Measurements from ENCODE around the gene BPIFB2. TPM values are rescaled to one million over a fixed set of nuclear protein-coding genes. Genes with fewer than 3 reads are reported as not detected.
"Not testable (repeated sequence)": the region's sequence is repeated elsewhere in the genome, so short reads cannot be mapped to it uniquely, and the experiment has no call there.

The BPIFB2 gene
- total RNA-seq, 2 experiments from 2014 or later = not detected

DNA sequence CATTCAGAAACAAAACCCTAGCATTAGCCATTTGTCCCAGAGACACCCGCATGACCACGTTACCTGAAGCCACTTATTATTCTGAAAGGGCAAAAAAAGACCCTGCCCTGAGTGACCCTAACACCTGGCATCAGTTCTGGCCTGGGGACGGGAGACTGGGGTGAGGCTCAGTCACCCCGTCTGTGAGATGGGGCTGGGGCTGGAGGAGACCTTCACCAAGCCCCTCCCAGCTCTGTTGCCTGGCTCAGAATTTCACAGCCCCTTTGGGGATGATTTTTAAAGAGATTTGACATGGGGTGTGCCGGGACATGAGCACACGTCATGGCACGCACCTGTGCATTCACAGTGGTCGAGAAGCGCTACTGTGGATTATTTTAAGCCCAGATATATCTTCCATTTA lies 22.6 kb downstream of the BPIFB2 start:
- Mint-ChIP-seq H3K4me3 (no peak overlapping the region), H3K4me1 (ENCODE audit: low read depth) (no peaks in the 10 kb centered on the region), H3K27me3 (no peaks in the 10 kb centered on the region), H3K9me3 (peaks cover 4% of the 10 kb centered on the region), H3K27ac (no peak overlapping the region), H3K36me3 (no peaks in the 10 kb centered on the region)
- POLR2A ChIA-PET = no interaction called here
- DNase-seq = no peak
- intact Hi-C loops (cut with micrococcal nuclease) = no loop called here
- CTCF ChIA-PET = no interaction called here

DNA sequence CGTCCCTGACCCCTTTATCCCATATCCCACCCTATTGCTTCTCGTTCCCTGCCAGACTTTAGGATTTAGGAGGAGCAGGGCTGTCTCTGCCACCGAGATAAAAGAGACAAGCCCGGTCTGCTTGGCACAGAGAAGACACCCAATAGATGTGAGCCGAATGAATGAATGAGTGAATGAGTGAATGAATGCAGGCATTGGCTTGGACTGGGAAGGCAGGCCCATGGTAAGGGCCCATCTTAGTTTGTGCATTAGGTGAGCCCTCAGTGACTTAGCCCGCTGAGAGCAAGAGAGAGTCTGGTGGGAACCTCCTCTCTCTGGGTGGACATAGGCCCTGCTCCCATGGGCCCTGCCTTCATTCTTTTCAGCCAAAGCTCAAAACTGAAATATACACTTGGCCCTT lies 23.1 kb downstream of the BPIFB2 start:
- intact Hi-C loops (cut with micrococcal nuclease) = no loop called here
- ChIA-PET POLR2A (no interaction called here), CTCF (no interaction called here)
- H3K9me3 Mint-ChIP-seq = peaks cover 4% of the 10 kb centered on the region
- no peak overlapping the region for H3K4me3 Mint-ChIP-seq
- no peaks in the 10 kb centered on the region for H3K36me3 Mint-ChIP-seq
- no peak for DNase-seq
- no peaks in the 10 kb centered on the region for H3K4me1 Mint-ChIP-seq (ENCODE audit: low read depth)
- no peak overlapping the region for H3K27ac Mint-ChIP-seq
- H3K27me3 Mint-ChIP-seq = no peaks in the 10 kb centered on the region

DNA sequence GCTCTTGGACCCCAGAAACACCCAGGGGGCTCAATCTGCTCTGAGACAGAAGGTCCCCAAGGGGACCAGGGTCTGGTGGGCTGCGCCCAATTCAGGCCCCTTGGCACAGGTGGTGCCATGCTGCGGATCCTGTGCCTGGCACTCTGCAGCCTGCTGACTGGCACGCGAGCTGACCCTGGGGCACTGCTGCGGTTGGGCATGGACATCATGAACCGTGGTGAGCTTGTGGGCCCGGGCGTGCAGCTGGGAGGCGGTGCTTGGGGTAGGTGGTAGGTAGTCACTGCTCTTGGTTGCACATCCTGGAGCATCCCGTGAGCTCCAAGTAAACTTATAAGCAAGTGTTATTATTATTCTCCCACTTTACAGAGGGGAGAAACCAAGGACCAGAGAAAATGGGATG lies 24.0 kb downstream of the BPIFB2 start, which contains the start of gene BPIFB6:
BPIFB6 (plus strand) TSS at position 118 of the 400 bp plus-strand sequence; CDS start at position 118, 0 bp downstream.
- Mint-ChIP-seq H3K4me1 (ENCODE audit: low read depth) (no peaks in the 10 kb centered on the region), H3K27me3 (no peaks in the 10 kb centered on the region), H3K27ac (no peak within 1 kb of the TSS), H3K36me3 (no peaks in the 10 kb centered on the region), H3K9me3 (peaks cover 4% of the 10 kb centered on the region), H3K4me3 (no peak within 1 kb of the TSS)
- POLR2A ChIA-PET = no interaction called here
- DNase-seq = no peak
- intact Hi-C loops (cut with micrococcal nuclease) = no loop called here
- CTCF ChIA-PET = interaction anchor here (0.8 kb wide), 1 partner anchor 65 kb away, joined by 3 read pairs; no protein-coding TSS in a partner anchor

DNA sequence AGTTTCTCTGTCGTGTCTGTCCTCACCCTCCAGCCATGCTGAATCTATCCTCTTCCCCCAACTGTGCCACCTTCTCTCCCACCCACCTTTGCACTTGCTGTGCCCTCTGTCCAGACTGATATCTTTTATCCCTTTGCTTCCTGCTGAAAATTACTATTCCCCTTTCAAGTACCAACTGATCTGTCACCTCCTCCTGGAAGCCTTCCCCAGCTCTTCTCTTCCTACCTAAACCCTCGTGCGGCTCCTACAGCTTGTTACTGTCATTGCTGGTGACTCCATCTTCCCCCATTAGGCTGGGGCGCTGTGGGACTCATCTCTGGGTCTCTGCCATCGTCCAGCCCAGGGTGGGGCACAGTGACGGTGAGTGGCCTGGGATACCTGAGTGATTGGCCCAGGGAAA lies 25.1 kb downstream of the BPIFB2 start:
- intact Hi-C loops (cut with micrococcal nuclease) = no loop called here
- no peaks in the 10 kb centered on the region for H3K36me3 Mint-ChIP-seq
- ChIA-PET POLR2A (no interaction called here), CTCF (interaction anchor here (0.8 kb wide), 1 partner anchor 64 kb away, joined by 3 read pairs; no protein-coding TSS in a partner anchor)
- no peak for DNase-seq
- H3K4me3 Mint-ChIP-seq = no peak overlapping the region
- no peak overlapping the region for H3K27ac Mint-ChIP-seq
- H3K27me3 Mint-ChIP-seq = no peaks in the 10 kb centered on the region
- peaks cover 4% of the 10 kb centered on the region for H3K9me3 Mint-ChIP-seq
- no peaks in the 10 kb centered on the region for H3K4me1 Mint-ChIP-seq (ENCODE audit: low read depth)

DNA sequence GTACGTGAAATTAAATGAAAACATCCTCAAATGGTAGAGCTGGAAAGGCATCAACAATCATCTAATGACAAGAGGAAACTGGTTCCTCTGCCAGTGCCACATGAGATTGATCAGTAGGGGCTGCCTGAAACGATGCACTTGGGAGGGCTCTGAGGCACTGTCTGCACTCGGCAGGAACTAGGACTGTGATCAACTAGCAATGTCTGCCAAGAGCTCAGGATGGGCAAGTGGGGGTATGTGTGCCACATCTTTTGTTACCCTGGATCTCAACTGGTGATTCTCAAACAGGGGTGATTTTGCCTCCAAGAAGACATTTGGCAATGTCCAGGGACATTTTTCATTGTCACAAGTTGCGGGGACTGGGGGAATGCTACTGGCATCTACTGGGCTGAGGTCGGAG lies 25.9 kb downstream of the BPIFB2 start:
- no peak overlapping the region for H3K4me3 Mint-ChIP-seq
- intact Hi-C loops (cut with micrococcal nuclease) = no loop called here
- CTCF ChIA-PET = no interaction called here

DNA sequence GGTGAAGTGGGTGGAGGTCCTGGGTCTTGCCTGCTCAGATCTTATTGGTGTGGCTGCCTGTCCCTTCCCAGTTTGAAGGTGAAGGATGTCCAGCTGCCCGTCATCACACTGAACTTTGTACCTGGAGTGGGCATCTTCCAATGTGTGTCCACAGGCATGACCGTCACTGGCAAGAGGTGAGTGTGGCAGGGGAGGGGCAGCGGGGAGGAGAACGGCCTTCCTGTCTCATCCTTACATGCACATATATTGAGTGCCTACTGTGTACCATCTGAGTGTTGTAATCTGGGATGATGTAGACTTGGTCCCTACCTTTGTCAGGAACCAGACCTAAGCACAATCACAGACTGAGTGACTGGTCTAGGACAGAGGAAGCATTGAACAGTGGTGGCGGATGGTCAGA lies 26.6 kb downstream of the BPIFB2 start:
- no peak overlapping the region for H3K27ac Mint-ChIP-seq
- H3K4me3 Mint-ChIP-seq = no peak overlapping the region
- intact Hi-C loops (cut with micrococcal nuclease) = no loop called here
- ChIA-PET CTCF (no interaction called here), POLR2A (no interaction called here)
- DNase-seq = no peak
- H3K27me3 Mint-ChIP-seq = no peaks in the 10 kb centered on the region
- peaks cover 4% of the 10 kb centered on the region for H3K9me3 Mint-ChIP-seq
- no peaks in the 10 kb centered on the region for H3K4me1 Mint-ChIP-seq (ENCODE audit: low read depth)
- H3K36me3 Mint-ChIP-seq = no peaks in the 10 kb centered on the region

More for the DNA sequence above, 25.9 kb downstream of the BPIFB2 start:
- POLR2A ChIA-PET = no interaction called here
- no peak for DNase-seq
- Mint-ChIP-seq H3K4me1 (ENCODE audit: low read depth) (no peaks in the 10 kb centered on the region), H3K27ac (no peak overlapping the region), H3K9me3 (peaks cover 4% of the 10 kb centered on the region), H3K36me3 (no peaks in the 10 kb centered on the region), H3K27me3 (no peaks in the 10 kb centered on the region)

DNA sequence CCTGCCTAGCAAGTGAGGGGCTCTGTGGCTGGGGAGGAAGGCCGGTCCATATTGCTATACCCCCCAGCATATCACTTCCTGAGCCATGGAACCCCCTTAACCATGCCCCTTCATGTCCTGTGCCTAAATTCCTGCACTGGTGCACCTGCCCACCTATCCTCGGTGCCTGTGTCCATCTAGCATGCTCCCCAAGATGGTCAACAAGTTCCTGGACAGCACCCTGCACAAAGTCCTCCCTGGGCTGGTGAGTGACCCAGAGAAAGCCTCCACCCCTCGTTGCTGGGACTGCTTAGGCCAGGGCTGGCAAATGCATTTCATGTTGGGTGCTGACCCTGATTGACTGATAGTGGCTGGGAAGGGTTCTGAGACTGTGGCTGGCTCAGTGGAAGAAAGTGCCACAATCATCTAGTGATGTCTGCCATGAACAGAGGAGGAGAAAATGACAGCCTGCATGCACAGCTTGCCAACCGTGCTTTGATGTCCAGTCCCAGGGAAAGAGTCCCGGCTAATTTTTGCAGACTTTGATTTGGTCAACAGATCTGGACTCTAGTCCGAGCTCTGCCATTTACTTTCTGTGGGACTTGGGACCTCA lies 27.5 kb downstream of the BPIFB2 start:
- Mint-ChIP-seq H3K27me3 (no peaks in the 10 kb centered on the region), H3K4me1 (ENCODE audit: low read depth) (no peaks in the 10 kb centered on the region), H3K4me3 (no peak overlapping the region), H3K9me3 (peaks cover 4% of the 10 kb centered on the region), H3K36me3 (no peaks in the 10 kb centered on the region), H3K27ac (no peak overlapping the region)
- ChIA-PET POLR2A (no interaction called here), CTCF (no interaction called here)
- no peak for DNase-seq
- intact Hi-C loops (cut with micrococcal nuclease) = no loop called here

DNA sequence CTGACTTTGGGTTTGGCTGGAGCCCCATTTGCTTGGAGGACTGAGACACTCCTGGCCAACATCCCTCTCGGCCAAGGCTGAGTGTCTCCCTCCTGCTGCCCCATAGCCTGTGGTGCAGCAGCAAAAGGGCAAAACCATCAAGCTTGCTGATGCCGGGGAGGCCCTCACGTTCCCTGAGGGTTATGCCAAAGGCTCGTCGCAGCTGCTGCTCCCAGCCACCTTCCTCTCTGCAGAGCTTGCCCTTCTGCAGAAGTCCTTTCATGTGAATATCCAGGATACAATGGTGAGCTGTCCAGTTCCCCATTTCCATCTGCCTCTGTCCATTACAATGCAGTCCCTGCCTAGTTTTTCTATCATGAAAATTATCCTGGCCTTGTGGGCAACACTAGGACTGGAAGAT lies 30.0 kb downstream of the BPIFB2 start:
- ChIA-PET POLR2A (no interaction called here), CTCF (no interaction called here)
- no peak overlapping the region for H3K4me3 Mint-ChIP-seq
- H3K4me1 Mint-ChIP-seq (ENCODE audit: low read depth) = no peaks in the 10 kb centered on the region
- H3K36me3 Mint-ChIP-seq = no peaks in the 10 kb centered on the region
- intact Hi-C loops (cut with micrococcal nuclease) = no loop called here
- H3K27ac Mint-ChIP-seq = no peak overlapping the region
- peaks cover 4% of the 10 kb centered on the region for H3K9me3 Mint-ChIP-seq
- no peaks in the 10 kb centered on the region for H3K27me3 Mint-ChIP-seq
- no peak for DNase-seq

DNA sequence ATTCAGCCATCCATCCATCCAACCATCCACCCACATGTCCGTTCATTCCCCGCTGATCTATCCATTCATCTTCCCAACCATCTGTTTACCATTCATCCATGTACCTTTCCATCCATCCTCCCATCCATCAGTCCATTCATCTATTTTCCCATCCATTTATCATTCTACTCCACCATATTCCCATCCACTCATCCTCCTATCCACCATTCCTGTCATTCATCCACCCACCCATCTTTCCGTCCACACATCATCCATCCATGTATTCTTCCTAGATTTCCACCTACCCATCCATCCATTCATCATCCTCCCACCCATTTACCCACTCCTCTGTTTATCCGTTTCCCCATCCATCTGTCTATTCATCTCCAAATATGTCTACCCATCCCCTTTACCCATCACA lies 30.7 kb downstream of the BPIFB2 start:
- no peaks in the 10 kb centered on the region for H3K27me3 Mint-ChIP-seq
- H3K27ac Mint-ChIP-seq = no peak overlapping the region
- H3K36me3 Mint-ChIP-seq = no peaks in the 10 kb centered on the region
- H3K9me3 Mint-ChIP-seq = peaks cover 2% of the 10 kb centered on the region
- POLR2A ChIA-PET = no interaction called here
- no peak for DNase-seq
- intact Hi-C loops (cut with micrococcal nuclease) = no loop called here
- CTCF ChIA-PET = no interaction called here
- H3K4me3 Mint-ChIP-seq = no peak overlapping the region
- no peaks in the 10 kb centered on the region for H3K4me1 Mint-ChIP-seq (ENCODE audit: low read depth)

DNA sequence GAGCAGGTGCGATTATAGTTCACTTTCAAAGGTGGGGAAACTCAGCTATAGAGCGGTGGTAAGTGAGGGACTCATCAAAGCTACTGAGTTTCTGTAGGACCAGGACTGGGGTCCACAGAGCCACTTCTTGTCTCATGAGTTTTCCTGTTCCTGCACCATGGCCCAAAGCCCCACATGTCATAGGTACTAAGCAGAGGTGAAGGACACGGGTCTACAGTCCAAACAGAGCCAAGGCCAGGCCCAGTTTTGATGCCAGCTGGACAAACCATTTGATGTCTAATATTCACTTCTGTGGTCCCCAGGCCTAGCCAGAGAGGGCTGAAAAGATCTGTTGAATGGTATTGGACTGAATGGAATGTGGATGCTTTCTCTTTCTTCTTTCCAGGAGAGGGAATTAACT lies 34.9 kb downstream of the BPIFB2 start:
- Mint-ChIP-seq H3K27ac (no peak overlapping the region), H3K4me3 (no peak overlapping the region), H3K9me3 (peaks cover 18% of the 10 kb centered on the region), H3K4me1 (ENCODE audit: low read depth) (no peaks in the 10 kb centered on the region), H3K36me3 (no peaks in the 10 kb centered on the region), H3K27me3 (no peaks in the 10 kb centered on the region)
- ChIA-PET POLR2A (no interaction called here), CTCF (interaction anchor here (1.7 kb wide), 1 partner anchor 252 kb away, joined by 3 read pairs; no protein-coding TSS in a partner anchor)
- intact Hi-C loops (cut with micrococcal nuclease) = no loop called here
- no peak for DNase-seq

DNA sequence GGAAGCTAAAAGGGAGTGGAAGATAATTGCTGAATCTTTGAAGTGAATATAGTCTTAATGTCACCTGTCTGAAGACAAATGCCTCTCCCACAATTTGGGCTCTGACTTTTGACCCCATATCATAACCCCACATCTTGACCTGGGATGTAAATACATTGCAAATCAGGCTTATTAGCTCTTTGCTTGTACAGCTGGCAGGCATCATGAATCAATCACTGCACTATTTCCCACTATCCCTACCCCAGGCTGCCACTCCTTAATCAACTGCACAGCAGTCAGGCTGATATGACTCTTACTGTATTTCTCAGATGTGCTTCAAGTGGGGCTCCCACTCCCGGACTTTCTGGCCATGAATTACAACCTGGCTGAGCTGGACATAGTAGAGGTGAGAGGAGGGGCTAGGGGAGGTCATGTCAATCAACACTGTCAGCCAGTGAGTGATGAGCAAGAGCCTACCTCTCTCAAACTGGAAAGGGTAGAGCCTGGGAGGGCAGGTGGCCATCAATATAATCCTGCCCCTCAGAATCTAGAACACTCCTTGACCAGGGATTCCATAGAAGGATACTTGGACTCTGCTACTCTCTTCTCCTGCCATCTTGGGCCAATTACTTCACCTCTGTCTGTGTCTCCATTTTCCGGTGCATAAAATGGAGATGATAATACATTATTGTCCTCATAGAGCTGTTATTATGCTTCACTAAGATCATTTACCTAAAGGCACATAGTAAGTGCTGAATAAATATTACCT lies 35.7 kb downstream of the BPIFB2 start:
- H3K27ac Mint-ChIP-seq = no peak overlapping the region
- no peak for DNase-seq
- peaks cover 18% of the 10 kb centered on the region for H3K9me3 Mint-ChIP-seq
- no peaks in the 10 kb centered on the region for H3K27me3 Mint-ChIP-seq
- no peak overlapping the region for H3K4me3 Mint-ChIP-seq
- ChIA-PET CTCF (no interaction called here), POLR2A (no interaction called here)
- intact Hi-C loops (cut with micrococcal nuclease) = no loop called here
- no peaks in the 10 kb centered on the region for H3K36me3 Mint-ChIP-seq
- H3K4me1 Mint-ChIP-seq (ENCODE audit: low read depth) = no peaks in the 10 kb centered on the region

DNA sequence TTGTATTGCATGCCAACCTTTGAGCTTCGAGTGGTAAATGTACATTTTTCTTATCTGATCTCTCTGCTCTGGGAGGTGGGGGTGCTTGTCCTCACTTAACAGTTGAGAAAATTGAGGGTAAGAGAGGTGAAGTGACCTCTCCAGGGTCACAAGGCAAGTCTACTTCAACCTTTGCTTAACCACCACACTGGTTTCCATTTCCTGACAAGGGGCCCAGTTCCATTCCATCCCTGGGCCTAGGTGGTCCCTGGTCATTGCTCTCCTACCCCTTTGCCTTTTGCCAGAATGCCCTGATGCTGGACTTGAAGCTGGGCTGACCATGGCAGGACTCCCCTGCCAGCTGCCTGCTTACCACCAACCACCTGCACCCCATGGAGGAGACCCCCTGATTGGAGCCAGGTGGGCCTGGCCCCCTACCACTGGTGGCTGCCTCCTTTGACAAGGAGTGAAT lies 36.3 kb downstream of the BPIFB2 start:
- Mint-ChIP-seq H3K4me1 (ENCODE audit: low read depth) (no peaks in the 10 kb centered on the region), H3K36me3 (no peaks in the 10 kb centered on the region), H3K9me3 (peaks cover 18% of the 10 kb centered on the region), H3K27me3 (no peaks in the 10 kb centered on the region), H3K4me3 (no peak overlapping the region), H3K27ac (no peak overlapping the region)
- CTCF ChIA-PET = no interaction called here
- intact Hi-C loops (cut with micrococcal nuclease) = no loop called here
- POLR2A ChIA-PET = no interaction called here
- DNase-seq = no peak

DNA sequence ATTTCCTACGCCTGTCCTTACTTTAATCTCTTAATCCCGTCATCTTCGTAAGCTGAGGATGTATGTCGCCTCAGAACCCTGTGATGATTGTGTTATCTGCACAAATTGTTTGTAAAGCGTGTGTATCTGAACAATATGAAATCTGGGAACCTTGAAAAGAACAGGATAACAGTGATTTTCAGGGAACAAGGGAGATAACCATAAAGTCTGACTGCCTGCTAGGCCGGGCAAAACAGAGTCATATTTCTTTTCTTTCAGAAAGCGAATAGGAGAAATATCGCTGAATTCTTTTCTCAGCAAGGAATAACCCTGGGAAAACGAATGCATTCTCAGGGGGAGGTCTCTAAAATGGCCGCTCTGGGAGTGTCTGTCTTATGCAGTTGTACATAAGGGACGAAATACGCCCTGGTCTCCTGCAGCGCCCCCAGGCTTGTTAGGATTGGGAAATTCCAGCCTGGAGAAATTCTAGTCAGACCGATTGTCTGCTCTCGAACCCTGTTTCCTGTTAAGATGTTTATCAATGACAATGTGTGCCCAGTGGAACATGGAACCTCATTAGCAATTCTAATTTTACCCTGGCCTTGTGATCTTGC lies 37.7 kb downstream of the BPIFB2 start:
- H3K9me3 Mint-ChIP-seq = peaks cover 18% of the 10 kb centered on the region
- POLR2A ChIA-PET; H3K27me3 Mint-ChIP-seq; DNase-seq; H3K4me3 Mint-ChIP-seq; H3K27ac Mint-ChIP-seq; H3K4me1 Mint-ChIP-seq (ENCODE audit: low read depth); H3K36me3 Mint-ChIP-seq; intact Hi-C loops (cut with micrococcal nuclease); CTCF ChIA-PET: not testable (repeated sequence)

Data from activated CD4-positive, alpha-beta memory T cell treated with anti-CD3 and anti-CD28 coated beads for 36 hours (primary cell).